H1 (cell line): ENCODE results near the gene LGALS8. TPM values are rescaled to one million over a fixed set of nuclear protein-coding genes. Genes with fewer than 3 reads are reported as not detected.

ENCODE experiments used
- CTCF ChIA-PET: fragments of 300-600 bp; sonication (Branson Sonifier 250); formaldehyde crosslinking; loops from one replicate; lab custom pipeline; 2021; ENCODE audit not compliant: partially characterized antibody; lab: Charles Lee
- POLR2A ChIA-PET: fragments of 300-600 bp; sonication (Branson Sonifier 250); formaldehyde crosslinking; loops from one replicate; lab custom pipeline; 2021; ENCODE audit warnings: inconsistent platforms; ENCODE audit not compliant: partially characterized antibody; lab: Charles Lee
- DNase-seq, 2 experiments: peaks; one replicate each; pipeline versions ENCODE4 v3.0.0 to v3.0.0-alpha.2; 2010 to 2022; ENCODE audit warnings: low spot score in 2 of 2, low read depth in 1 of 2, mixed read lengths in 1 of 2
- FAIRE-seq: peaks from 2 replicates; lab custom pipeline; 2011; peaks lifted over from hg19 to GRCh38; lab: Jason Lieb, UNC
- H2AFZ ChIP-seq: 2 replicates; pipeline ENCODE4 v1.8.1; 2012; ENCODE audit warnings: low read length, inconsistent platforms
- H2AK5ac ChIP-seq: 2 replicates; pipeline ENCODE4 v1.6.1; 2013; ENCODE audit warnings: low read depth, low read length
- H2BK120ac ChIP-seq: replicated peaks from 2 replicates; pipeline ENCODE3; 2013; ENCODE audit warnings: low read depth, low read length, inconsistent platforms
- H2BK12ac ChIP-seq: 2 replicates; pipeline ENCODE4 v1.6.1; 2013; ENCODE audit warnings: low read depth, low read length
- H2BK15ac ChIP-seq: 2 replicates; pipeline ENCODE4 v1.6.1; 2013; ENCODE audit warnings: low read length
- H2BK20ac ChIP-seq: 2 replicates; pipeline ENCODE4 v1.6.1; 2013; ENCODE audit warnings: low read length
- H2BK5ac ChIP-seq: 2 replicates; pipeline ENCODE4 v1.6.1; 2013; ENCODE audit warnings: low read depth, low read length
- H3K14ac ChIP-seq: 2 replicates; pipeline ENCODE4 v1.6.1; 2013; ENCODE audit warnings: inconsistent platforms; ENCODE audit not compliant: insufficient read length
- H3K18ac ChIP-seq: 2 replicates; pipeline ENCODE4 v1.6.1; 2013; ENCODE audit warnings: low read length; ENCODE audit errors: extremely low read depth
- H3K23ac ChIP-seq: 2 replicates; pipeline ENCODE4 v1.6.1; 2013; ENCODE audit warnings: inconsistent platforms; ENCODE audit not compliant: insufficient read length
- H3K23me2 ChIP-seq: 2 replicates; pipeline ENCODE4 v1.6.1; 2013; ENCODE audit warnings: low read depth, low read length
- H3K27ac ChIP-seq: 2 replicates; pipeline ENCODE4 v1.6.1; 2011; ENCODE audit warnings: low read depth, low read length, inconsistent platforms
- H3K27me3 ChIP-seq, 4 experiments: replicated peaks in 1 of 4; 1 replicate in 1 of 4; 2 replicates in 3 of 4; pipeline versions ENCODE4 v1.6.1 to v1.8.1; 2011 to 2013; ENCODE audit warnings: low read length in 3 of 4, mild to moderate bottlenecking in 3 of 4, inconsistent platforms in 2 of 4, mixed read lengths in 2 of 4, moderate library complexity in 1 of 4; ENCODE audit not compliant: control insufficient read depth in 3 of 4, insufficient read depth in 3 of 4; ENCODE audit errors: extremely low read depth in 1 of 4
- H3K36me3 ChIP-seq, 4 experiments: 2 replicates each; pipeline versions ENCODE4 v1.6.1 to v1.8.1; 2011 to 2013; ENCODE audit warnings: mild to moderate bottlenecking in 4 of 4, low read length in 3 of 4, moderate library complexity in 2 of 4, control low read depth in 1 of 4, inconsistent platforms in 1 of 4; ENCODE audit not compliant: insufficient read depth in 4 of 4, control insufficient read depth in 2 of 4
- H3K4ac ChIP-seq: replicated peaks from 2 replicates; pipeline ENCODE3; 2013; ENCODE audit warnings: low read length, low read depth, mixed read lengths, inconsistent platforms; ENCODE audit not compliant: insufficient read length
- H3K4me1 ChIP-seq, 4 experiments: replicated peaks in 1 of 4; 1 replicate in 1 of 4; 2 replicates in 3 of 4; pipeline versions ENCODE4 v1.6.1 to v1.8.1; 2011 to 2013; ENCODE audit warnings: low read length in 3 of 4, inconsistent platforms in 2 of 4, mixed read lengths in 1 of 4; ENCODE audit not compliant: insufficient read depth in 4 of 4, control insufficient read depth in 3 of 4
- H3K4me2 ChIP-seq, 2 experiments: 2 replicates each; pipeline versions ENCODE4 v1.6.1 to v1.8.1; 2011 to 2013; ENCODE audit warnings: low read depth in 2 of 2, low read length in 2 of 2, control low read depth in 1 of 2, inconsistent platforms in 1 of 2, mild to moderate bottlenecking in 1 of 2; ENCODE audit not compliant: insufficient read depth in 1 of 2
- H3K4me3 ChIP-seq, 4 experiments: fragments of 200-600, 300-600 bp in 1 of 4; sonication (generic), shearing (Covaris generic), sonication (Bioruptor Twin) in 1 of 4; 2 replicates each; pipeline versions ENCODE4 v1.5.1 to v1.8.1; 2011 to 2016; ENCODE audit warnings: low read length in 4 of 4, low read depth in 3 of 4, control low read depth in 2 of 4, inconsistent platforms in 2 of 4, mild to moderate bottlenecking in 2 of 4, mixed read lengths in 1 of 4, moderate library complexity in 1 of 4; ENCODE audit not compliant: insufficient read depth in 2 of 4; ENCODE audit errors: extremely low read depth in 1 of 4
- H3K56ac ChIP-seq: replicated peaks from 2 replicates; pipeline ENCODE3; 2013; ENCODE audit warnings: low read depth, mild to moderate bottlenecking, mixed read lengths, low read length, inconsistent platforms; ENCODE audit not compliant: insufficient read length
- H3K79me1 ChIP-seq: 2 replicates; pipeline ENCODE4 v1.6.1; 2013; ENCODE audit warnings: low read depth, low read length, control low read depth
- H3K79me2 ChIP-seq, 2 experiments: 2 replicates each; pipeline versions ENCODE4 v1.6.1 to v1.8.1; 2012 to 2013; ENCODE audit warnings: low read length in 2 of 2, mild to moderate bottlenecking in 2 of 2, inconsistent platforms in 1 of 2; ENCODE audit not compliant: insufficient read depth in 2 of 2, control insufficient read depth in 1 of 2
- H3K9ac ChIP-seq, 4 experiments: replicated peaks in 1 of 4; 1 replicate in 1 of 4; 2 replicates in 3 of 4; pipeline versions ENCODE4 v1.6.1 to v1.8.1; 2011 to 2013; ENCODE audit warnings: low read depth in 3 of 4, low read length in 3 of 4, control low read depth in 2 of 4, mild to moderate bottlenecking in 2 of 4, moderate library complexity in 2 of 4, inconsistent platforms in 1 of 4; ENCODE audit errors: extremely low read depth in 1 of 4
- H3K9me3 ChIP-seq, 2 experiments: 2 replicates each; pipeline versions ENCODE4 v1.6.1 to v1.8.1; 2012 to 2013; ENCODE audit warnings: mild to moderate bottlenecking in 2 of 2, moderate library complexity in 2 of 2, control low read depth in 1 of 2, inconsistent platforms in 1 of 2, low read depth in 1 of 2, low read length in 1 of 2, mixed read lengths in 1 of 2; ENCODE audit not compliant: insufficient read depth in 2 of 2
- H4K20me1 ChIP-seq, 2 experiments: replicated peaks in 1 of 2; 2 replicates each; pipeline versions ENCODE3 to v1.8.1; 2011 to 2013; ENCODE audit warnings: inconsistent platforms in 2 of 2, low read length in 2 of 2, mild to moderate bottlenecking in 1 of 2; ENCODE audit not compliant: insufficient read depth in 2 of 2, control insufficient read depth in 1 of 2
- H4K5ac ChIP-seq: 2 replicates; pipeline ENCODE4 v1.6.1; 2013; ENCODE audit warnings: low read length, low read depth, mixed read lengths, inconsistent platforms; ENCODE audit not compliant: insufficient read length
- H4K8ac ChIP-seq: 2 replicates; pipeline ENCODE4 v1.8.0; 2013; ENCODE audit warnings: mild to moderate bottlenecking, moderate library complexity, low read length, inconsistent platforms; ENCODE audit not compliant: insufficient read depth; ENCODE audit errors: extremely low read depth
- H4K91ac ChIP-seq: replicated peaks from 2 replicates; pipeline ENCODE3; 2013; ENCODE audit warnings: low read length, mixed read lengths, inconsistent platforms; ENCODE audit not compliant: insufficient read length
- ASH2L ChIP-seq: fragments of 200-600, 300-600 bp; sonication (generic); IDR thresholded peaks from one replicate; pipeline ENCODE4 v1.7.1; 2017; ENCODE audit warnings: low read length
- BACH1 ChIP-seq: IDR thresholded peaks from 2 replicates; pipeline ENCODE4 v1.6.1; 2012; ENCODE audit warnings: low read length, improper control_type of control experiment
- EP300 ChIP-seq, 2 experiments: IDR thresholded peaks; 1 replicate in 1 of 2; 2 replicates in 1 of 2; pipeline ENCODE4 v1.6.1; 2011 to 2012; ENCODE audit warnings: low read depth in 2 of 2, low read length in 2 of 2, mild to moderate bottlenecking in 2 of 2, borderline replicate concordance in 1 of 2, inconsistent platforms in 1 of 2, moderate library complexity in 1 of 2
- MAX ChIP-seq: IDR thresholded peaks from 2 replicates; pipeline ENCODE4 v1.6.1; 2012; ENCODE audit warnings: inconsistent platforms
- POU5F1 ChIP-seq: IDR thresholded peaks from 2 replicates; pipeline ENCODE4 v1.6.1; 2011; ENCODE audit warnings: low read depth, mild to moderate bottlenecking, low read length, moderate library complexity
- SP4 ChIP-seq: IDR thresholded peaks from 2 replicates; pipeline ENCODE4 v1.6.1; 2012; ENCODE audit warnings: low read length, inconsistent platforms
- SUZ12 ChIP-seq: fragments of 200-600 bp; sonication (generic); IDR thresholded peaks from 2 replicates; pipeline ENCODE4 v1.6.1; 2012; ENCODE audit warnings: mild to moderate bottlenecking, inconsistent platforms, low read length, moderate library complexity, mixed read lengths
- WGBS, 2 experiments: shearing (Covaris generic) in 1 of 2; methylation state at CpG; one replicate each; pipeline versions ENCODE4 v1.1.6 to v1.1.7; 2013 to 2015; ENCODE audit warnings: low lambda C conversion rate in 2 of 2, mixed read lengths in 2 of 2, inconsistent platforms in 1 of 2, low coverage in 1 of 2, missing lambda C conversion rate in 1 of 2; ENCODE audit not compliant: insufficient replicate concordance in 2 of 2, insufficient coverage in 1 of 2, insufficient read length in 1 of 2; ENCODE audit errors: extremely low coverage in 1 of 2, missing lambda C conversion rate in 1 of 2; 5-methylcytosine and 5-hydroxymethylcytosine counted together
- polyA plus RNA-seq, 7 experiments: library from polyadenylated mRNA; depleted of rRNA in 3 of 7; stranded (reverse) in 5 of 7; unstranded in 2 of 7; fragments of >200 nt in 5 of 7; fragments of 200-250 nt in 2 of 7; gene quantifications; 1 replicate in 5 of 7; 2 replicates in 1 of 7; 4 replicates in 1 of 7; pipeline versions ENCODE4 v1.2.1 to v1.2.3, GENCODE V29; 2011 to 2013; ENCODE audit warnings: missing spikeins in 2 of 7, mixed read lengths in 2 of 7
- total RNA-seq: library from RNA; stranded (reverse); fragmentation: NEBNext Ultra II Directional; extraction: Animal tissue kit (Norgen Biotek cat#: 25700); gene quantifications from 2 replicates; pipeline ENCODE4 v1.2.1, GENCODE V29; 2021

The LGALS8 gene
- total and polyA plus RNA-seq, 2 of the 8 experiments (the other 6 are each of a cell fraction or from before 2014, with no cell fraction given), result 7.2 to 11.6 TPM

GRCh38 chr1:236497908-236498307, 25.9 kb upstream of the LGALS8 start:
- no peak overlapping the region for H2BK120ac ChIP-seq
- H3K79me1 ChIP-seq, result no peaks in the 10 kb centered on the region
- H3K4me2 ChIP-seq, result no peak overlapping the region
- H4K5ac ChIP-seq, result no peak overlapping the region
- no peaks in the 10 kb centered on the region for H4K20me1 ChIP-seq
- no peaks in the 10 kb centered on the region; the same call in 1 of the 2 replicates for H3K23me2 ChIP-seq
- H3K9ac ChIP-seq, result no peak overlapping the region
- no peak overlapping the region for H3K27ac ChIP-seq
- no peak overlapping the region for H3K18ac ChIP-seq
- H3K56ac ChIP-seq, result no peak overlapping the region
- POLR2A ChIA-PET, result interaction anchor here (1.8 kb wide), 1 partner anchor 10 kb away, joined by 3 read pairs; no protein-coding TSS in a partner anchor
- TF ChIP-seq SP4 (no peak), BACH1 (no peak), ASH2L (no peak), EP300 (IDR thresholded peaks at IDR 0.05; ENCODE audit: borderline replicate concordance in 1 of 2, low read depth in 2 of 2, low read length in 2 of 2) (no peak), SUZ12 (no peak), POU5F1 (no peak), MAX (no peak)
- TF ChIP-seq, all 59 proteins: peak for 0
- H2BK12ac ChIP-seq, result no peak overlapping the region
- H2BK20ac ChIP-seq, result no peak overlapping the region
- no peaks in the 10 kb centered on the region for H3K9me3 ChIP-seq
- no peak overlapping the region for H2AFZ ChIP-seq
- H2BK15ac ChIP-seq, result no peak overlapping the region
- no peaks in the 10 kb centered on the region for H3K27me3 ChIP-seq
- H3K4me3 ChIP-seq, result no peak overlapping the region
- H3K36me3 ChIP-seq, result no peaks in the 10 kb centered on the region
- WGBS, 2 experiments, result 67% methylated on average over 6 of the region's 6 CpGs; no CpG with 5 or more reads in 1 of the 2 experiments
- no peak overlapping the region for H3K14ac ChIP-seq
- H3K79me2 ChIP-seq, result no peaks in the 10 kb centered on the region
- no peak overlapping the region for H4K8ac ChIP-seq
- DNase-seq, result no peak
- no peak overlapping the region for H4K91ac ChIP-seq
- H3K23ac ChIP-seq, result no peak overlapping the region
- no peak for FAIRE-seq
- H2BK5ac ChIP-seq, result no peak overlapping the region
- no peak overlapping the region for H2AK5ac ChIP-seq
- peaks cover 0 to 8% (median 2%) of the 10 kb centered on the region in 4 experiments; a peak in 3 of 7 replicates for H3K4me1 ChIP-seq
- H3K4ac ChIP-seq, result no peak overlapping the region
- CTCF ChIA-PET, result interaction anchor here (0.7 to 1.9 kb wide), 2 partner anchors 28 to 79 kb away, joined by 3 to 4 read pairs; no protein-coding TSS in a partner anchor
